HEK293T (cell line): ENCODE measurements around the gene MFAP3L.

Experiments used
- ARNT ChIP-seq: fragments of 450-650 bp; IDR thresholded peaks from 2 replicates; pipeline ENCODE4 v1.6.1; 2017; ENCODE audit warnings: mild to moderate bottlenecking
- BHLHE40 ChIP-seq: fragments of 450-650 bp; IDR thresholded peaks from 2 replicates; pipeline ENCODE4 v1.6.1; 2016; ENCODE audit warnings: mild to moderate bottlenecking, moderate library complexity, borderline replicate concordance
- ELF4 ChIP-seq: fragments of 450-650 bp; IDR thresholded peaks from 2 replicates; pipeline ENCODE4 v1.6.1; 2017; ENCODE audit warnings: antibody characterized with exemption
- FOXM1 ChIP-seq: fragments of 450-650 bp; IDR thresholded peaks from 2 replicates; pipeline ENCODE4 v1.6.1; 2017; ENCODE audit warnings: mild to moderate bottlenecking, borderline replicate concordance
- L3MBTL2 ChIP-seq: fragments of 450-650 bp; conservative IDR thresholded peaks from 2 replicates; pipeline ENCODE4 v1.6.1; 2016; ENCODE audit warnings: mild to moderate bottlenecking
- LEF1 ChIP-seq: fragments of 450-650 bp; IDR thresholded peaks from 2 replicates; pipeline ENCODE4 v1.6.1; 2017; ENCODE audit warnings: mild to moderate bottlenecking, borderline replicate concordance
- SP1 ChIP-seq: fragments of 450-650 bp; IDR thresholded peaks from 2 replicates; pipeline ENCODE4 v1.6.1; 2017
- TARDBP ChIP-seq: fragments of 450-650 bp; IDR thresholded peaks from 2 replicates; pipeline ENCODE4 v1.6.1; 2016
- ZNF384 ChIP-seq: fragments of 450-650 bp; IDR thresholded peaks from 2 replicates; pipeline ENCODE4 v1.6.1; 2016

DNA sequence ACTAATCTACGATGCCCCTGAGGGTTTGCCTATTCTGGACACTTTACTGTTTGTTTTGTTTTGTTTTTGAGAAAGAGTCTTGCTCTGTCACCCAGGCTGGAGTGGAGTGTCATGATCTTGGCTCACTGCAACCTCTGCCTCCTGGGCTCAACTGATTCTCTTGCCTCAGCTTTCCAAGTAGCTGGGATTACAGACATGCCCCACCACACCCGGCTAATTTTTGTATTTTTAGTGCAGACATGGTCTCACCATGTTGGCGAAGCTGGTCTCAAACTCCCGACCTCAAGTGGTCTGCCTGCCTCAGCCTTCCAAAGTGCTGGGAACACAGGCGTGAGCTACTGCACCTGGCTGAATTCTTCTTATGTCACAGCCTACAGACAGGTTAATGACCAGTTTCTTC lies 70.7 kb downstream of the MFAP3L start:
- TF ChIP-seq SP1 (no peak), TARDBP (no peak), BHLHE40 (no peak), FOXM1 (no peak), L3MBTL2 (no peak), ELF4 (no peak), LEF1 (no peak), ZNF384 (no peak), ARNT (no peak)
